Caki2 (cell line): ENCODE results near the gene GREB1. TPM values are rescaled to one million over a fixed set of nuclear protein-coding genes. Genes with fewer than 3 reads are reported as not detected.
"Not testable (repeated sequence)": the region's sequence is repeated elsewhere in the genome, so short reads cannot be mapped to it uniquely, and the experiment has no call there.

Experiments used
- DNase-seq: peaks from one replicate; pipeline ENCODE4 v3.0.0-alpha.2; 2015; ENCODE audit warnings: low read depth
- in situ Hi-C: cut with HindIII; loops from 2 replicates; pipeline ENCODE4 v1.10.0; 2016; ENCODE audit warnings: low sequenced_read_pairs, low pct_unique_long_range_greater_than_20kb, mixed read lengths
- total RNA-seq: library from RNA; depleted of rRNA; stranded (reverse); fragments of >200 nt; shearing (Covaris generic); gene quantifications from 2 replicates; pipeline ENCODE4 v1.2.3, GENCODE V29; 2014; ENCODE audit warnings: low replicate concordance

The GREB1 gene
- total RNA-seq, 1 experiment from 2014 or later = 0.91 TPM

DNA sequence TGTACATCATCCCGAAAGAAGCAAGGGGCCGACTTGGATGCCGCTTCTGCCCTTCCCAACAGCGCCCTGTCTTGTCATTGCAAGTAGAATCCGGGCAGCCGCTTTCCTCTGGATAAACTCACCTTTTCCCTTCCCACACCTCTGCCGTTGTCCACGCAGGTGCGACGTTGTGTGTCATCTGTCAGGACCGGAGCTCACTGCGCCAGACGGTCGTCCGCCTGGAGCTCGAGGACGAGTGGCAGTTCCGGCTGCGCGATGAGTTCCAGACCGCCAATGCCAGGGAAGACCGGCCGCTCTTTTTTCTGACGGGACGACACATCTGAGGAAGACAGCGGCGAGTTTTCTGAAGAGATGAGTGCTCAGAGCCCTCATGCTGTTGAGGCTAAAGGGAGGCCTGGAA is 106.3 kb downstream of the GREB1 start:
- in situ Hi-C loops = no loop called here
- no peak for DNase-seq

GRCh38 chr2:11642972-11643371 is 109.1 kb downstream of the GREB1 start:
- in situ Hi-C loops = no loop called here
- DNase-seq = no peak

DNA sequence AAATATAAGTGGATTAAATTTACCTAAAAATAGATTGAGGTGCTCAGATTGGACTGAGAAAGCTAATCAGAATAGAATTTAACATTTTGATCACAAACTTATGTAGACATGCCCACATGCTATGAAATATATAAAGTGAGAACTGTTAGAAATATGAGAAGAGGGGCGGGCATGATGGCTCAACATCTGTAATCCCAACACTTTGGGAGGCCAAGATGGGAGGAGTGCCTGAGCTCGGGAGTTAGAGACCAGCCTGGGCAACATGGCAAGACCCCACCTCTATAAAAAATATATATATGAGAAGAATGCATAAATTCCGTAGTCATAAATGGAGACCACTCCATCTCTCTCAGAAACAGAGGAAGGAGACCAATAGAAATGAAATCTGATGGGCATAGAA is 110.4 kb downstream of the GREB1 start:
- no peak for DNase-seq
- in situ Hi-C loops = no loop called here

GRCh38 chr2:11646530-11646929 is 112.7 kb downstream of the GREB1 start:
- in situ Hi-C loops = no loop called here
- DNase-seq = no peak

- DNase-seq = no peak
- in situ Hi-C loops = no loop called here
Observed at GRCh38 chr2:11647834-11648600, 114.2 kb downstream of the GREB1 start.

GRCh38 chr2:11649093-11649492 is 115.2 kb downstream of the GREB1 start:
- DNase-seq = no peak
- in situ Hi-C loops = no loop called here

GRCh38 chr2:11651856-11652548 is 118.2 kb downstream of the GREB1 start:
- in situ Hi-C loops = no loop called here
- DNase-seq = no peak

GRCh38 chr2:11652553-11652952 is 118.7 kb downstream of the GREB1 start:
- in situ Hi-C loops = no loop called here
- no peak for DNase-seq

- in situ Hi-C loops = no loop called here
- DNase-seq = no peak
Observed at GRCh38 chr2:11655495-11655894, 121.7 kb downstream of the GREB1 start.

DNA sequence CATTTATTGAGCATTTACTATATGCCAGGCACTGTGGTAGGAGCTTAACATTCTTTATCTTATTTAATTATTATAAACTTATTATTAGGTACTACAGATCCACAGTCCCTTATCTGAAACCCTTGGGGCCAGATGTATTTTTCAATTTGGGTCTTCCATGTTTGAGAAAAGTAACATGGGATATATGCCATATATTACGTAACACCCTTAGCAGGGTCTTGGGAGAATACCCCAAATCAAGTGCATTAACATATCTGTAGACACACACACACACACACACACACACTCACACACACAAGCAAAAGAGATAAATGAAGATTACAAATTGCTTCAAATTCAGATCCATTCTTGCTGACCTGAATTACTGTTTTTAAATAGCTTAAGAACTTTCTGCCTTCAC is 122.4 kb downstream of the GREB1 start:
- DNase-seq = no peak
- in situ Hi-C loops = no loop called here

DNA sequence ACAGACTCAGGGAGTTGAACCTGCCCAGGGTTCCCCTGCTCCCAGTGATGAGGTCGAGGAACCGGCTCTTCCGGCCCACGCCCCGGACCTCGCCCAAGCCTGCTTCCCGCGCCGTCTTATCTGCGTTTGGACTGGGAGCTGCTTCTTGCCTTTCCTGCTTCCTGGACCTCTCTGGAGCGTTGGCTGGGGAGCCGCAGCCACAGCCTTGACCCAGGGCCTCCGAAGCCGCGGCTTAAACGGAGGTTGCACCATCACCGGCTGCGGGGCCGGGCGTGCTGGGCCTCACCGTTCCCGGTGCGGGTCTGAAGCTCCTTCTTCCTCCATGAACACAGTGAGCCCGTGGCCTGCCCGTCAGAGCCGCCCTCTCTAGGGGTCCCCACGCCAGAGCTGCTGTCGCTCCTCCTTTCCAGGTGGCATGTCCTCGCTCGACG is 122.8 kb downstream of the GREB1 start:
- in situ Hi-C loops = no loop called here
- DNase-seq = no peak

- DNase-seq = no peak
- in situ Hi-C loops = no loop called here
Observed at GRCh38 chr2:11657195-11657594, 123.3 kb downstream of the GREB1 start.

DNA sequence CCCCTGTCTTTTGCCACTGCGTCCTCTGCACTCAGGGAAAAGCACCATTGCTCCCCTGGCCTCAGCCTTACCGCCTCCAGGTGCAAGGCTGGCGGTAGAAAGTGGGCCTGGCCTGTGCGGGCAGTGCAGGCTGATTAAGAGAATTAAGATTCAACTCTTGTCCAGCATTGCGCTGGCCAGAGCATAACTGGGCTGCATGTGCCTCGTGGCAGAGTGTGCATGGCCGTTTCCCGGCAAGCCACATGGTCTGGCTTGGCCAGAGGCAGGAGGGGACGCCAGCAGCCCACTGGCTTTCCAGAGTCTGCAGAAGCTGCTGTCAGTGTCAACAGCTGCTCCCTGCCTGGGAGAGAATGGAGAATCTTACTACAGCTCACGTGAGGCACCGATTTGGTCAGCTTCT is 123.8 kb downstream of the GREB1 start:
- no peak for DNase-seq
- in situ Hi-C loops = no loop called here

DNA sequence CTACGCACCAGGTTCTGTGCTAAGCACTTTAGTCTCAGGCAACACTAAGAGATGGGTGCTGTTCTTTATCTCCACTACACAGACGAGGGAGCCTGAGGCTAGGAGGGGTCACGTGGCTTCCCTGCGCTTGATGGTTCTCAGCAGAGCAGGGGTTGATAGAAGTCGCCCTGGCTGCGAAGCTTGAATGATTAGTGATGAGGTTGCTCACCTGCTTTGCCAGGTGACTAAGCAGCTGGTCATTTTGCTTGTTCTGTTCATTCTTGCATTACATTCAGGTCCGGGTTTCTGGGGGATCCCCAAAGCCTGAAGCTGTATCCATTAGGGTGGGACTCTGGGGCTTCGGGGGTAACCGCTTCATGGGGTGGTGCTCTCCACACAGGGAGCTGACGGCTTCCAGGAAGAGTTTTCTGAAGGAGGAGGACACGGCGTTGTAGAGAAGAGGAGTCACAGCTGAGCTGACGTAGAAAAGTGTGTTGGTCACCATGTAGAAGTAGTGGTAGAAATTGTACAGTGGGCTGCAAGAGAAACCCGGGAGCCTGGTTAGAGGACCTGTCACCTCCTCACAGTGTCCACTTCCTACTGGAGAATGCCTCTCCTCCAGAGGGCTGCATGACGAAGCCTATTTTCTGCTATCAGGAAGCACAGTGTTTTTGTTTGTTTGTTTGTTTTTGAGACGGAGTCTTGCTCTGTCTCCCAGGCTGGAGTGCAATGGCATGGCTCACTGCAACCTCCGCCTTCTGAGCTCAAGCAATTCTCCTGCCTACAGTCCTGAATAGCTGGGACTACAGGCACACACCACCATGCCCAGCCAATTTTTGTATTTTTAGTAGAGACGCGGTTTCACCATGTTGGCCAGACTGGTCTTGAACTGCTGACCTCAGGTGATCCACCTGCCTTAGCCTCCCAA is 124.6 kb downstream of the GREB1 start:
- DNase-seq = no peak
- in situ Hi-C loops = no loop called here

DNA sequence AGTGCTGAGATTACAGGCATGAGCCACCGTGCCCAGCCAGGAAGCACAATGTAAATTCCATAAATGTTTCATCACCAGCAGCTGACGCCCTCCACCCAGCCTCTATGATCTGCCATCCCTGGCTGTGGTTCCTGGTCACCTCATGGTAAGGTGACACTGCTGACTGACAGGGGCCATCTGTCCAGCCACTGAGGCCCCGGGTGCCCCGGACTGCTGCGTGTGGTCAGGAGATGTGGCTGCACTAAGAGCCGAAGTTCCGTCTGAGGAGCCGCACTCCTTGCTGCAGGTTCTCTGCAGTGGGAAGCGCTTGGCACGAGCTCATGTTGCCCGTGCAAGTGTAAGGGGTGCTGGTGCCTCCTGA is 125.2 kb downstream of the GREB1 start:
- in situ Hi-C loops = no loop called here
- no peak for DNase-seq

DNA sequence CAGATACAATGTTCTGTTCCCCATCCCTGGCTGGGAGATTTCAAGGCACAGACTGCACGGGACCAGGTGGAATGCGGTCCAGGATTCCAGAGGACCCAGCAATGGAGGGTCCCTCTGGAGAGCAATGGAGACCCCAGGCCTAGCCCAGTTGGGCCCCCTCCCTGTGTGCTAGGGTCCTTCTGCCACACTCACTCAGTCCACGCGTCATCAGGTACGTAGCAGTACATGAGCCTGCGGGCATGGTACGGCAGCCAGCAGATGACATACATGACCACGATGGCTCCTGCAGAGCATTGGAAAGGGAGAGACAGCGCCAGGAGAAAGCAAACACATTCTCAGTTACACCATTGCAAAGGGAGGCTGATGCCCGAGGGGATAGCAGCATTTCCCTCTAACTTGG is 126.0 kb downstream of the GREB1 start:
- in situ Hi-C loops = no loop called here
- no peak for DNase-seq

GRCh38 chr2:11660396-11660795 is 126.6 kb downstream of the GREB1 start:
- DNase-seq, in situ Hi-C loops: not testable (repeated sequence)

DNA sequence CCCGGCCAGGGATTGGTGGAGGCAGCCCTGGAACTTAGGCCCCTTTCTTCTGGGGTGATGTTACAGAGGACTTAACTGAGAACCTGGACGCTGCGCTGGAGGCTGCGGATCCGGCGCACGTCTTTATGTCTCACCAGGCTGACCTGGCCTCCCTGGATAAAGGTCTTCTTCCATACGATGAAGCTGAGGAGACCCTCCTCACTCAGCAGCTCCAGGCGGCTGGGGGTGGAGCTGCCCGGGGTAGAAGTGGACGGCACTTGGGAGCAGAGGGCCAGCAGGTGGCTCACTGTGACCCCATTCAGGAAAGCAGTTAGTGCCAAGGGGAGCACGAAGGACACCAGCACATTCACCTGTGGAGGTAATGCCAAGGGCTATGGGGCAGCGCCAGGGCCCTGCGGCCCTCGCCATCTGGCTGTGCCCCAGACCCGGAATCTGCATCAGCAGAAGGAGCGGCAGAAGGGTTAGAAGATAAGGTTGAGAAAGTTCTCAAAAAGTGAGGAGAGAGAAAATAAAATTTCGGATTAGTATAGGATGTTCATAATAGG is 128.1 kb downstream of the GREB1 start:
- in situ Hi-C loops = no loop called here
- no peak for DNase-seq

DNA sequence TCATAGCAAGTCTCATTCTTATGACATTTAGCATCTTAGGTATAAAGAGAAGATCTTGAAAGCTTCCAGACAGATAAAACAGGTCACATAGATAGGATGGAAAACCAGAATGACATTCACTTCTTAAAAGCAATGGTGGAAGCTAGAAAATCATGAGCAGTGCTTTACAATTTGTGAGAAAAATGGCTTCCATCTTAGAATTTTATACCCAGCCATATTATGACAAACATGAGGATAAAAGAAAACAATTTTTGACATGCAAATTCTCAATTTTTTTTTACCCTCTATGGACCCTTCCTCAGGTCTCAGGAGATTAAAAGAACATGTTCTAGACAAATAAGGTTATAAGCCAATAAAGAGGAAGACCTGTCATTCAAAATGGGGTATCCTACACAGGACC is 129.0 kb downstream of the GREB1 start:
- DNase-seq = no peak
- in situ Hi-C loops = no loop called here
